22Rv1 (cell line): ENCODE measurements around the gene IFNB1.

ENCODE experiments used
- H3K27ac ChIP-seq: fragments of 450-650 bp; 2 replicates; pipeline ENCODE4 v1.5.1; 2017
- CTCF ChIP-seq: fragments of 450-650 bp; IDR thresholded peaks from 2 replicates; pipeline ENCODE4 v1.5.1; 2017; ENCODE audit warnings: mild to moderate bottlenecking
- ZFX ChIP-seq: fragments of 450-650 bp; IDR thresholded peaks from 2 replicates; pipeline ENCODE4 v1.6.1; 2017; ENCODE audit warnings: antibody characterized with exemption, borderline replicate concordance

The IFNB1 gene

GRCh38 chr9:21075484-21075883 lies 2.3 kb downstream of the IFNB1 start:
- no peak overlapping the region for H3K27ac ChIP-seq
- TF ChIP-seq CTCF (no peak), ZFX (no peak)

GRCh38 chr9:21070906-21071305 lies 6.8 kb downstream of the IFNB1 start:
- H3K27ac ChIP-seq, result no peak overlapping the region
- no peak for TF ChIP-seq CTCF
- no peak for TF ChIP-seq ZFX

GRCh38 chr9:21070171-21070571 lies 7.6 kb downstream of the IFNB1 start:
- no peak overlapping the region for H3K27ac ChIP-seq
- no peak for TF ChIP-seq CTCF
- TF ChIP-seq ZFX, result no peak

GRCh38 chr9:21060919-21061561 lies 16.7 kb downstream of the IFNB1 start:
- H3K27ac ChIP-seq, result no peak overlapping the region
- no peak for TF ChIP-seq ZFX
- no peak for TF ChIP-seq CTCF

GRCh38 chr9:21056931-21057330 lies 20.8 kb downstream of the IFNB1 start:
- no peak overlapping the region for H3K27ac ChIP-seq
- no peak for TF ChIP-seq CTCF
- TF ChIP-seq ZFX, result no peak

- TF ChIP-seq CTCF (no peak), ZFX (no peak)
Observed at GRCh38 chr9:21053851-21054250, 23.9 kb downstream of the IFNB1 start.

GRCh38 chr9:21047281-21047691 lies 30.5 kb downstream of the IFNB1 start:
- no peak overlapping the region for H3K27ac ChIP-seq
- no peak for TF ChIP-seq CTCF
- no peak for TF ChIP-seq ZFX

More at GRCh38 chr9:21053851-21054250, 23.9 kb downstream of the IFNB1 start:
- H3K27ac ChIP-seq, result no peak overlapping the region
